Adipocyte (in vitro differentiated cells): Measurements from ENCODE around the gene RGP1.

Experiments used
- DNase-seq: peaks from one replicate; pipeline ENCODE4 v3.0.0-alpha.2; 2015; ENCODE audit warnings: low read depth
- H3K27me3 ChIP-seq: replicated peaks from 2 replicates; pipeline ENCODE4 v1.7.0; 2013; ENCODE audit warnings: mild to moderate bottlenecking, low read length, moderate library complexity; ENCODE audit not compliant: control insufficient read depth, insufficient read depth
- H3K36me3 ChIP-seq: 2 replicates; pipeline ENCODE4 v1.7.0; 2013; ENCODE audit warnings: low read length, mild to moderate bottlenecking, moderate library complexity; ENCODE audit not compliant: control insufficient read depth, insufficient read depth, severe bottlenecking
- H3K4me1 ChIP-seq: 2 replicates; pipeline ENCODE4 v1.7.0; 2013; ENCODE audit warnings: mild to moderate bottlenecking, low read length, moderate library complexity; ENCODE audit not compliant: control insufficient read depth, insufficient read depth
- H3K4me3 ChIP-seq: 2 replicates; pipeline ENCODE4 v1.7.0; 2013; ENCODE audit warnings: mild to moderate bottlenecking, low read length, moderate library complexity
- H3K9ac ChIP-seq: 2 replicates; pipeline ENCODE4 v1.7.0; 2013; ENCODE audit warnings: mild to moderate bottlenecking, low read length, moderate library complexity
- H3K9me3 ChIP-seq: 2 replicates; pipeline ENCODE4 v1.7.0; 2013; ENCODE audit warnings: mild to moderate bottlenecking, low read length, moderate library complexity; ENCODE audit not compliant: control insufficient read depth

RGP1 gene

GRCh38 chr9:35723908-35724307 is 25.2 kb upstream of the RGP1 start:
- peaks cover 31% of the 10 kb centered on the region for H3K4me1 ChIP-seq
- no peaks in the 10 kb centered on the region for H3K9me3 ChIP-seq
- H3K9ac ChIP-seq = peak overlapping the region; percentile 0
- no peak for DNase-seq
- no peaks in the 10 kb centered on the region for H3K27me3 ChIP-seq
- peaks cover 68% of the 10 kb centered on the region for H3K36me3 ChIP-seq
- no peak overlapping the region for H3K4me3 ChIP-seq

DNA sequence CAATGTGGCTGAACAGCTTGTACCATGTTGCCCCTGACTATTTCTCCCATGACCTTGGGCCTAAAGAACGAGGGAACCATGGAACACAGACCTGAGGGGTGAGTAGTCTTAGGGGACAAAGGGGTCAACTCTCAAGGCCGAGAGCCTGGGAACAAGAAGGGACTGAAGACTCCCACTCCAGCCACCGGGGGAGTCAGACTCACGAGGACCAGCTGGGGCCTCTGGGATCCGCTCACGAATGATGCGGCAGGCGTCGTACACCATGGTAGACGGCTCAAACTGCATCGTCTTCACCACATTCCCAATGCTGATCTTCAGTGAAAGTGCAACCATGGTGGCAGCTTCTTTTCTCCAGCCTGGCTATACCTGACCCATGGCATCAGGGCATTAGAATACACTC is 23.7 kb upstream of the RGP1 start:
- no peaks in the 10 kb centered on the region for H3K9me3 ChIP-seq
- peaks cover 45% of the 10 kb centered on the region for H3K4me1 ChIP-seq
- DNase-seq = no peak
- H3K9ac ChIP-seq = no peak overlapping the region
- H3K27me3 ChIP-seq = no peaks in the 10 kb centered on the region
- peaks cover 54% of the 10 kb centered on the region for H3K36me3 ChIP-seq
- no peak overlapping the region for H3K4me3 ChIP-seq

- Histone ChIP-seq H3K4me3 (peak overlapping the region; percentile 97), H3K27me3 (no peaks in the 10 kb centered on the region), H3K9me3 (no peaks in the 10 kb centered on the region), H3K36me3 (peaks cover 38% of the 10 kb centered on the region), H3K4me1 (peaks cover 52% of the 10 kb centered on the region), H3K9ac (peak overlapping the region; percentile 99)
- peak; percentile 74 for DNase-seq
Measured at GRCh38 chr9:35726931-35727330, 22.2 kb upstream of the RGP1 start.

DNA sequence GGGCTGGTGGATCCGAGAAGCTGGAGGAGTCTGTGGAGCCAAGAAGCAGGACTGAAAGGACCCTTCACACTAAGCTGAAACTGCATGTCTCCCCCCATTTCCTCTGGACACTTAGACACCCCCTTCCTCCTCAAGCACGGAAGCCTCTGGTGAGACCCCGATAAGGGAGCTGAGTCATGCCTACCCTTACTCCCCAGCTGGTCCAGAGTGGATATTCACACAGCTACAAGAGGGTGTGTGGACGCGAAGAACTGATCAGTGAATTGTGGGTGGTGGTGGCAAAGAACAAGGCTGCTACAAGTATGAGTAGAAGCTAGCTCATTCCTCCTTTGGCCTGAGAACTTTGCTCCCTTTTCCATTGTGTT is 21.4 kb upstream of the RGP1 start:
- Histone ChIP-seq H3K9ac (peak overlapping the region; percentile 99), H3K27me3 (no peaks in the 10 kb centered on the region), H3K36me3 (peaks cover 31% of the 10 kb centered on the region), H3K9me3 (no peaks in the 10 kb centered on the region), H3K4me1 (peaks cover 52% of the 10 kb centered on the region), H3K4me3 (peak overlapping the region; percentile 97)
- no peak for DNase-seq

- Histone ChIP-seq H3K4me1 (peaks cover 58% of the 10 kb centered on the region), H3K4me3 (peak overlapping the region; percentile 97), H3K36me3 (peaks cover 24% of the 10 kb centered on the region), H3K9me3 (no peaks in the 10 kb centered on the region), H3K27me3 (no peaks in the 10 kb centered on the region), H3K9ac (peak overlapping the region; percentile 99)
- peak; percentile 91 for DNase-seq
Measured at GRCh38 chr9:35728041-35728971, 20.8 kb upstream of the RGP1 start.

DNA sequence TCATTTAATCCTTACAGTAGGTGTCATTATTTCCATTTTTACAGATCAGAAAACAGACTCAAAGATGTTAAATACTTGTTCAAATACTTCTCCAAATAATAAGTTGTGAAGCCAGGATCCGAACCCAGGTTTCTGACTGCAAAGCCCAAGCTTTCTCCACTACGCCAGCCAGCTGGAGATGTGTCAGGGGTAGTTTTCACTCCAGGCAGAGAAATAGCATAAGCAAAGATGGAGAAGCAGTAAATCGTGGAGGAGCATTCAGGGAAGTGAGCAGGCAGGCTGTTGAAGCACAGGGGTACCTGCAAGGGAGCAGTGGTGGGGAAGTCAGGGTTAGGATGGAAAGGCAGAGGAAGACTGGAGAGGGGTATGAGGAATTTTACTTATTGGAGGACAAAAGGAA is 20.0 kb upstream of the RGP1 start:
- peaks cover 16% of the 10 kb centered on the region for H3K36me3 ChIP-seq
- H3K27me3 ChIP-seq = no peaks in the 10 kb centered on the region
- peaks cover 66% of the 10 kb centered on the region for H3K4me1 ChIP-seq
- DNase-seq = no peak
- peak overlapping the region; percentile 97 for H3K4me3 ChIP-seq
- H3K9me3 ChIP-seq = no peaks in the 10 kb centered on the region
- peak overlapping the region; percentile 99 for H3K9ac ChIP-seq

- Histone ChIP-seq H3K27me3 (no peaks in the 10 kb centered on the region), H3K9me3 (no peaks in the 10 kb centered on the region), H3K4me3 (peak overlapping the region; percentile 97), H3K9ac (peak overlapping the region; percentile 99), H3K36me3 (peaks cover 15% of the 10 kb centered on the region), H3K4me1 (peaks cover 71% of the 10 kb centered on the region)
- DNase-seq = peak; percentile 90
Measured at GRCh38 chr9:35729700-35730485, 19.2 kb upstream of the RGP1 start.

DNA sequence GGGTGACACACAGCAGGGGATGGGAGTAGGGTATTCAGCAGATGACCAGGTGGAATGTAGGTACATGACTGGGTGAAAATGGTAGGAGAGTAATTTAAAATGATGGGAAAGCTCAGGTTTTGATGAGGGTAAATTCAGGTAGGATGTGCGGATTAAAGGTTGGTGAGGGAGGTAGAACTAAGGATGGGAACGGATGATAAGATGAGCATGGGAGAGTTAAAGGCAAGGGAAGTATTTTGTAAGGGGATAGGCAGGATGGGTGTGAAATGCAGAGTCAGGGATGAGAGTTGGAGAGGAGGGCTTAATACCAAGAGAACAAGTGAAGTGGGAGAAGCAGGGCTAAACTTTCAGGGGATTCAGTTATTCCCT is 18.6 kb upstream of the RGP1 start:
- H3K4me1 ChIP-seq = peaks cover 71% of the 10 kb centered on the region
- no peaks in the 10 kb centered on the region for H3K9me3 ChIP-seq
- H3K27me3 ChIP-seq = no peaks in the 10 kb centered on the region
- H3K36me3 ChIP-seq = peaks cover 15% of the 10 kb centered on the region
- peak overlapping the region; percentile 97 for H3K4me3 ChIP-seq
- peak overlapping the region; percentile 99 for H3K9ac ChIP-seq
- DNase-seq = no peak

- Histone ChIP-seq H3K4me1 (peaks cover 63% of the 10 kb centered on the region), H3K9me3 (no peaks in the 10 kb centered on the region)
Measured at GRCh38 chr9:35731415-35732184, 17.5 kb upstream of the RGP1 start.

GRCh38 chr9:35732185-35732799 is 16.8 kb upstream of the RGP1 start, which contains the start of the genes CREB3 and TLN1:
Gene CREB3, plus strand, starts transcription at chr9:35732666. Its CDS starts 107 bp downstream, at chr9:35732773.
Gene TLN1, minus strand, starts transcription at chr9:35732195. Its CDS starts 6,501 bp downstream, at chr9:35725694.
- peak within 1 kb of the TSS; percentile 99 for H3K9ac ChIP-seq
- H3K36me3 ChIP-seq = peaks cover 30% of the 10 kb centered on the region
- no peaks in the 10 kb centered on the region for H3K27me3 ChIP-seq
- peak within 1 kb of the TSS; percentile 97 for H3K4me3 ChIP-seq
- DNase-seq = peak; percentile 99
- H3K4me1 ChIP-seq = peaks cover 57% of the 10 kb centered on the region
- no peaks in the 10 kb centered on the region for H3K9me3 ChIP-seq

More at GRCh38 chr9:35731415-35732184, 17.5 kb upstream of the RGP1 start:
- H3K9ac ChIP-seq = peak overlapping the region; percentile 99
- H3K27me3 ChIP-seq = no peaks in the 10 kb centered on the region
- H3K36me3 ChIP-seq = peaks cover 23% of the 10 kb centered on the region
- H3K4me3 ChIP-seq = peak overlapping the region; percentile 97
- no peak for DNase-seq
